Muscle layer of colon (tissue), 2 donors: ENCODE results near the gene LRRC3.
"Not testable (repeated sequence)": the region's sequence is repeated elsewhere in the genome, so short reads cannot be mapped to it uniquely, and the experiment has no call there.

Source experiments
- H3K27ac ChIP-seq: one replicate; pipeline ENCODE4 v1.7.0; 2013; ENCODE audit warnings: low read depth, mild to moderate bottlenecking, low read length, moderate library complexity
- H3K27me3 ChIP-seq, 2 donors: one replicate each; pipeline ENCODE4 v1.7.0; 2013; ENCODE audit warnings: low read length in 2 of 2, mild to moderate bottlenecking in 2 of 2; ENCODE audit not compliant: insufficient read depth in 2 of 2, control insufficient read depth in 1 of 2
- H3K36me3 ChIP-seq: one replicate; pipeline ENCODE4 v1.7.0; 2013; ENCODE audit warnings: mild to moderate bottlenecking, low read length; ENCODE audit not compliant: insufficient read depth
- H3K4me1 ChIP-seq: one replicate; pipeline ENCODE4 v1.7.0; 2013; ENCODE audit warnings: mild to moderate bottlenecking, low read length; ENCODE audit not compliant: insufficient read depth
- H3K4me3 ChIP-seq, 2 donors: one replicate each; pipeline ENCODE4 v1.7.0; 2013; ENCODE audit warnings: low read length in 2 of 2, low read depth in 1 of 2, mild to moderate bottlenecking in 1 of 2, moderate library complexity in 1 of 2
- H3K9ac ChIP-seq: one replicate; pipeline ENCODE4 v1.7.0; 2013; ENCODE audit warnings: low read length
- H3K9me3 ChIP-seq: one replicate; pipeline ENCODE4 v1.7.0; 2013; ENCODE audit warnings: mild to moderate bottlenecking, low read length
- donor health status: abdominal sarcoma.
- donor health status: Adenocarcinoma of cecum.

The LRRC3 gene

GRCh38 chr21:44477712-44478111 lies 22.4 kb downstream of the LRRC3 start:
- Histone ChIP-seq H3K27ac (no peak overlapping the region), H3K9me3 (no peaks in the 10 kb centered on the region), H3K4me1 (peaks cover 18% of the 10 kb centered on the region), H3K27me3 (no peaks in the 10 kb centered on the region), H3K36me3 (no peaks in the 10 kb centered on the region), H3K9ac (peak overlapping the region; percentile 32), H3K4me3 (no peak overlapping the region)

- Histone ChIP-seq H3K4me1 (peaks cover 18% of the 10 kb centered on the region), H3K9me3 (no peaks in the 10 kb centered on the region), H3K4me3 (no peak overlapping the region), H3K27me3 (no peaks in the 10 kb centered on the region), H3K36me3 (no peaks in the 10 kb centered on the region), H3K27ac (peak overlapping the region; percentile 54), H3K9ac (peak overlapping the region; percentile 32)
Measured at GRCh38 chr21:44478124-44478800, 23.0 kb downstream of the LRRC3 start.

GRCh38 chr21:44478801-44479167 lies 23.5 kb downstream of the LRRC3 start:
- Histone ChIP-seq H3K4me3 (no peak overlapping the region), H3K27me3 (no peaks in the 10 kb centered on the region), H3K9ac (no peak overlapping the region), H3K4me1 (peaks cover 18% of the 10 kb centered on the region), H3K27ac (peak overlapping the region; percentile 54), H3K9me3 (no peaks in the 10 kb centered on the region), H3K36me3 (no peaks in the 10 kb centered on the region)

GRCh38 chr21:44479556-44480199 lies 24.4 kb downstream of the LRRC3 start:
- H3K27ac ChIP-seq, H3K9me3 ChIP-seq, H3K36me3 ChIP-seq, H3K27me3 ChIP-seq, H3K9ac ChIP-seq, H3K4me3 ChIP-seq: not testable (repeated sequence)
- H3K4me1 ChIP-seq, result peaks cover 18% of the 10 kb centered on the region

GRCh38 chr21:44480200-44481053 lies 25.1 kb downstream of the LRRC3 start:
- Histone ChIP-seq H3K4me3 (no peak overlapping the region), H3K36me3 (no peaks in the 10 kb centered on the region), H3K9ac (no peak overlapping the region), H3K27ac (no peak overlapping the region), H3K9me3 (no peaks in the 10 kb centered on the region), H3K27me3 (no peaks in the 10 kb centered on the region), H3K4me1 (peaks cover 18% of the 10 kb centered on the region)

GRCh38 chr21:44482581-44483287 lies 27.4 kb downstream of the LRRC3 start:
- H3K9ac ChIP-seq, result no peak overlapping the region
- H3K4me1 ChIP-seq, result peaks cover 12% of the 10 kb centered on the region
- no peak overlapping the region for H3K4me3 ChIP-seq
- no peaks in the 10 kb centered on the region for H3K27me3 ChIP-seq
- no peaks in the 10 kb centered on the region for H3K36me3 ChIP-seq
- H3K27ac ChIP-seq, result no peak overlapping the region
- H3K9me3 ChIP-seq, result no peaks in the 10 kb centered on the region

- no peaks in the 10 kb centered on the region for H3K9me3 ChIP-seq
- no peaks in the 10 kb centered on the region for H3K36me3 ChIP-seq
- no peak overlapping the region for H3K4me3 ChIP-seq
- H3K27me3 ChIP-seq, result no peaks in the 10 kb centered on the region
- H3K4me1 ChIP-seq, result peaks cover 4% of the 10 kb centered on the region
- H3K27ac ChIP-seq, result no peak overlapping the region
- H3K9ac ChIP-seq, result no peak overlapping the region
Measured at GRCh38 chr21:44483288-44484237, 28.3 kb downstream of the LRRC3 start.

GRCh38 chr21:44484498-44485253 lies 29.4 kb downstream of the LRRC3 start:
- Histone ChIP-seq H3K27me3 (no peaks in the 10 kb centered on the region), H3K9ac (no peak overlapping the region), H3K36me3 (no peaks in the 10 kb centered on the region), H3K4me1 (no peaks in the 10 kb centered on the region), H3K4me3 (no peak overlapping the region), H3K27ac (no peak overlapping the region), H3K9me3 (no peaks in the 10 kb centered on the region)

GRCh38 chr21:44485254-44485793 lies 30.0 kb downstream of the LRRC3 start:
- peak overlapping the region in 1 of 2 donors; percentile 35 for H3K4me3 ChIP-seq
- no peaks in the 10 kb centered on the region for H3K9me3 ChIP-seq
- H3K27me3 ChIP-seq, result no peaks in the 10 kb centered on the region
- no peak overlapping the region for H3K27ac ChIP-seq
- no peak overlapping the region for H3K9ac ChIP-seq
- H3K4me1 ChIP-seq, result no peaks in the 10 kb centered on the region
- no peaks in the 10 kb centered on the region for H3K36me3 ChIP-seq

- Histone ChIP-seq H3K27ac (no peak overlapping the region), H3K4me3 (peak overlapping the region in 1 of 2 donors; percentile 35), H3K9ac (no peak overlapping the region), H3K27me3 (no peaks in the 10 kb centered on the region), H3K4me1 (no peaks in the 10 kb centered on the region), H3K9me3 (no peaks in the 10 kb centered on the region), H3K36me3 (no peaks in the 10 kb centered on the region)
Measured at GRCh38 chr21:44485796-44486195, 30.5 kb downstream of the LRRC3 start.
